HepG2 (cell line): ENCODE data around the gene SELENOS. TPM values are rescaled to one million over a fixed set of nuclear protein-coding genes. Genes with fewer than 3 reads are reported as not detected.

Source experiments
- FOXA1 ChIP-seq, 2 experiments: fragments of 450-650 bp in 1 of 2; sonication (generic) in 1 of 2; formaldehyde crosslinking in 1 of 2; IDR thresholded peaks; 2 replicates each; pipeline versions ENCODE4 v1.4.0 to v1.6.1; 2016 to 2020; ENCODE audit warnings: missing genetic modification reagents in 1 of 2
- KDM1A ChIP-seq: IDR thresholded peaks from 2 replicates; pipeline ENCODE4 v1.6.1; 2016; ENCODE audit warnings: missing compliant biosample characterization
- ZNF614 ChIP-seq: IDR thresholded peaks from 2 replicates; pipeline ENCODE4 v1.6.1; 2018; ENCODE audit warnings: missing biosample characterization, missing genetic modification reagents, inconsistent platforms, borderline replicate concordance
- ZNF687 ChIP-seq: sonication (generic); formaldehyde crosslinking; IDR thresholded peaks from 2 replicates; pipeline ENCODE4 v1.5.1; 2020; ENCODE audit warnings: mild to moderate bottlenecking, missing genetic modification reagents, moderate library complexity
- polyA plus RNA-seq, 8 experiments: library from polyadenylated mRNA; depleted of rRNA in 3 of 8; stranded (reverse) in 7 of 8; unstranded in 1 of 8; fragments of >200 nt; fragmentation: Illumina TruSeq in 4 of 8; extraction: Trizol in 4 of 8; gene quantifications; 2 replicates each; pipeline versions ENCODE4 v1.2.1 to v1.2.3, GENCODE V29; 2011 to 2016; ENCODE audit warnings: low read depth in 4 of 8, missing spikeins in 1 of 8, mixed read lengths in 1 of 8; ENCODE audit not compliant: insufficient read depth in 1 of 8
- total RNA-seq, 5 experiments: library from RNA; depleted of rRNA; stranded (reverse); fragments of >200 nt; fragmentation: Illumina TruSeq; extraction: Trizol; gene quantifications; 2 replicates each; pipeline ENCODE4 v1.2.3, GENCODE V29; 2016; ENCODE audit warnings: low read depth in 1 of 5
- TF ChIP-seq, protein P1 (sequence below), 2 experiments: fragments of 450-650 bp in 1 of 2; sonication (generic) in 1 of 2; formaldehyde crosslinking in 1 of 2; IDR thresholded peaks; 2 replicates each; pipeline versions ENCODE4 v1.6.1 to v1.8.0; 2016 to 2022; ENCODE audit warnings: antibody characterized with exemption in 1 of 2, mild to moderate bottlenecking in 1 of 2, missing genetic modification reagents in 1 of 2
- TF ChIP-seq, protein P2 (sequence below): IDR thresholded peaks from 2 replicates; pipeline ENCODE4 v1.6.1; 2016; ENCODE audit warnings: missing genetic modification reagents, missing compliant biosample characterization
- TF ChIP-seq, protein P3 (sequence below): sonication (generic); formaldehyde crosslinking; IDR thresholded peaks from 2 replicates; pipeline ENCODE4 v1.4.0; 2020; ENCODE audit warnings: missing genetic modification reagents, borderline replicate concordance

The SELENOS gene
- total and polyA plus RNA-seq, 2 of the 13 experiments (the other 11 are each of a cell fraction or from before 2014, with no cell fraction given) = 63.0 to 66.1 TPM

- TF ChIP-seq, protein P1, sequence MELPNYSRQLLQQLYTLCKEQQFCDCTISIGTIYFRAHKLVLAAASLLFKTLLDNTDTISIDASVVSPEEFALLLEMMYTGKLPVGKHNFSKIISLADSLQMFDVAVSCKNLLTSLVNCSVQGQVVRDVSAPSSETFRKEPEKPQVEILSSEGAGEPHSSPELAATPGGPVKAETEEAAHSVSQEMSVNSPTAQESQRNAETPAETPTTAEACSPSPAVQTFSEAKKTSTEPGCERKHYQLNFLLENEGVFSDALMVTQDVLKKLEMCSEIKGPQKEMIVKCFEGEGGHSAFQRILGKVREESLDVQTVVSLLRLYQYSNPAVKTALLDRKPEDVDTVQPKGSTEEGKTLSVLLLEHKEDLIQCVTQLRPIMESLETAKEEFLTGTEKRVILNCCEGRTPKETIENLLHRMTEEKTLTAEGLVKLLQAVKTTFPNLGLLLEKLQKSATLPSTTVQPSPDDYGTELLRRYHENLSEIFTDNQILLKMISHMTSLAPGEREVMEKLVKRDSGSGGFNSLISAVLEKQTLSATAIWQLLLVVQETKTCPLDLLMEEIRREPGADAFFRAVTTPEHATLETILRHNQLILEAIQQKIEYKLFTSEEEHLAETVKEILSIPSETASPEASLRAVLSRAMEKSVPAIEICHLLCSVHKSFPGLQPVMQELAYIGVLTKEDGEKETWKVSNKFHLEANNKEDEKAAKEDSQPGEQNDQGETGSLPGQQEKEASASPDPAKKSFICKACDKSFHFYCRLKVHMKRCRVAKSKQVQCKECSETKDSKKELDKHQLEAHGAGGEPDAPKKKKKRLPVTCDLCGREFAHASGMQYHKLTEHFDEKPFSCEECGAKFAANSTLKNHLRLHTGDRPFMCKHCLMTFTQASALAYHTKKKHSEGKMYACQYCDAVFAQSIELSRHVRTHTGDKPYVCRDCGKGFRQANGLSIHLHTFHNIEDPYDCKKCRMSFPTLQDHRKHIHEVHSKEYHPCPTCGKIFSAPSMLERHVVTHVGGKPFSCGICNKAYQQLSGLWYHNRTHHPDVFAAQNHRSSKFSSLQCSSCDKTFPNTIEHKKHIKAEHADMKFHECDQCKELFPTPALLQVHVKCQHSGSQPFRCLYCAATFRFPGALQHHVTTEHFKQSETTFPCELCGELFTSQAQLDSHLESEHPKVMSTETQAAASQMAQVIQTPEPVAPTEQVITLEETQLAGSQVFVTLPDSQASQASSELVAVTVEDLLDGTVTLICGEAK (IDR thresholded peaks at IDR 0.05) = no peak
- TF ChIP-seq, protein P1 (CRISPR knock-in tag; IDR thresholded peaks at IDR 0.05) = peak; percentile 12; the same call in 1 of the 2 replicates
- TF ChIP-seq, protein P2, sequence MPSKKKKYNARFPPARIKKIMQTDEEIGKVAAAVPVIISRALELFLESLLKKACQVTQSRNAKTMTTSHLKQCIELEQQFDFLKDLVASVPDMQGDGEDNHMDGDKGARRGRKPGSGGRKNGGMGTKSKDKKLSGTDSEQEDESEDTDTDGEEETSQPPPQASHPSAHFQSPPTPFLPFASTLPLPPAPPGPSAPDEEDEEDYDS = peak; percentile 81
- TF ChIP-seq KDM1A (CRISPR knock-in tag) (no peak; the same call in 1 of the 2 replicates), FOXA1 (IDR thresholded peaks at IDR 0.05) (no peak), FOXA1 (CRISPR knock-in tag; IDR thresholded peaks at IDR 0.05) (0 out of 2 replicates have a peak, but pooled peaks have one; percentile 5), ZNF614 (no peak), ZNF687 (peak; percentile 74)
- TF ChIP-seq, protein P3, sequence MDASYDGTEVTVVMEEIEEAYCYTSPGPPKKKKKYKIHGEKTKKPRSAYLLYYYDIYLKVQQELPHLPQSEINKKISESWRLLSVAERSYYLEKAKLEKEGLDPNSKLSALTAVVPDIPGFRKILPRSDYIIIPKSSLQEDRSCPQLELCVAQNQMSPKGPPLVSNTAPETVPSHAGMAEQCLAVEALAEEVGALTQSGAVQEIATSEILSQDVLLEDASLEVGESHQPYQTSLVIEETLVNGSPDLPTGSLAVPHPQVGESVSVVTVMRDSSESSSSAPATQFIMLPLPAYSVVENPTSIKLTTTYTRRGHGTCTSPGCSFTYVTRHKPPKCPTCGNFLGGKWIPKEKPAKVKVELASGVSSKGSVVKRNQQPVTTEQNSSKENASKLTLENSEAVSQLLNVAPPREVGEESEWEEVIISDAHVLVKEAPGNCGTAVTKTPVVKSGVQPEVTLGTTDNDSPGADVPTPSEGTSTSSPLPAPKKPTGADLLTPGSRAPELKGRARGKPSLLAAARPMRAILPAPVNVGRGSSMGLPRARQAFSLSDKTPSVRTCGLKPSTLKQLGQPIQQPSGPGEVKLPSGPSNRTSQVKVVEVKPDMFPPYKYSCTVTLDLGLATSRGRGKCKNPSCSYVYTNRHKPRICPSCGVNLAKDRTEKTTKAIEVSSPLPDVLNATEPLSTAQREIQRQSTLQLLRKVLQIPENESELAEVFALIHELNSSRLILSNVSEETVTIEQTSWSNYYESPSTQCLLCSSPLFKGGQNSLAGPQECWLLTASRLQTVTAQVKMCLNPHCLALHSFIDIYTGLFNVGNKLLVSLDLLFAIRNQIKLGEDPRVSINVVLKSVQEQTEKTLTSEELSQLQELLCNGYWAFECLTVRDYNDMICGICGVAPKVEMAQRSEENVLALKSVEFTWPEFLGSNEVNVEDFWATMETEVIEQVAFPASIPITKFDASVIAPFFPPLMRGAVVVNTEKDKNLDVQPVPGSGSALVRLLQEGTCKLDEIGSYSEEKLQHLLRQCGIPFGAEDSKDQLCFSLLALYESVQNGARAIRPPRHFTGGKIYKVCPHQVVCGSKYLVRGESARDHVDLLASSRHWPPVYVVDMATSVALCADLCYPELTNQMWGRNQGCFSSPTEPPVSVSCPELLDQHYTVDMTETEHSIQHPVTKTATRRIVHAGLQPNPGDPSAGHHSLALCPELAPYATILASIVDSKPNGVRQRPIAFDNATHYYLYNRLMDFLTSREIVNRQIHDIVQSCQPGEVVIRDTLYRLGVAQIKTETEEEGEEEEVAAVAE (CRISPR knock-in tag) = no peak
These were observed 25.2 kb downstream of the SELENOS start, which contains the start of gene CHSY1 (continued) for GRCh38 chr15:101251830-101252820.
